HG02610 (cell line): Measurements from ENCODE around the gene RCL1.
A peak's percentile ranks its signal among the peaks of the same experiment; 100 is the strongest.
"Not testable (repeated sequence)": the region's sequence is repeated elsewhere in the genome, so short reads cannot be mapped to it uniquely, and the experiment has no call there.

ENCODE experiments used
- ATAC-seq: cut with Tn5 transposase; IDR thresholded peaks from one replicate; pipeline ENCODE4 v1.9.1; 2021; ENCODE audit warnings: mild to moderate bottlenecking, moderate library complexity; ENCODE audit not compliant: unreplicated experiment

Gene RCL1

GRCh38 chr9:4783191-4783590 lies 9.6 kb upstream of the RCL1 start:
- ATAC-seq = not testable (repeated sequence)

- ATAC-seq = no peak
Measured at GRCh38 chr9:4784403-4784802, 8.3 kb upstream of the RCL1 start.

GRCh38 chr9:4786599-4786998 lies 6.1 kb upstream of the RCL1 start:
- ATAC-seq = no peak

- ATAC-seq = no peak
Measured at GRCh38 chr9:4787876-4788275, 4.9 kb upstream of the RCL1 start.

- no peak for ATAC-seq
Measured at GRCh38 chr9:4788703-4789102, 4.0 kb upstream of the RCL1 start.

GRCh38 chr9:4792054-4792571 lies 631 bp upstream of the RCL1 start:
- ATAC-seq = peak; percentile 28

- no peak for ATAC-seq
Measured at GRCh38 chr9:4793459-4794395, 983 bp downstream of the RCL1 start.

GRCh38 chr9:4794691-4795090 lies 1.9 kb downstream of the RCL1 start:
- ATAC-seq = no peak

- ATAC-seq = not testable (repeated sequence)
Measured at GRCh38 chr9:4795108-4795507, 2.4 kb downstream of the RCL1 start.

GRCh38 chr9:4796530-4796929 lies 3.8 kb downstream of the RCL1 start:
- no peak for ATAC-seq

GRCh38 chr9:4796988-4797853 lies 4.5 kb downstream of the RCL1 start:
- no peak for ATAC-seq

- no peak for ATAC-seq
Measured at GRCh38 chr9:4797854-4798150, 5.1 kb downstream of the RCL1 start.

- ATAC-seq = no peak
Measured at GRCh38 chr9:4798281-4799032, 5.7 kb downstream of the RCL1 start.

GRCh38 chr9:4799033-4799430 lies 6.3 kb downstream of the RCL1 start:
- no peak for ATAC-seq

- ATAC-seq = no peak
Measured at GRCh38 chr9:4799775-4800174, 7.0 kb downstream of the RCL1 start.

GRCh38 chr9:4801156-4801555 lies 8.4 kb downstream of the RCL1 start:
- no peak for ATAC-seq

GRCh38 chr9:4803670-4804530 lies 11.2 kb downstream of the RCL1 start:
- no peak for ATAC-seq

- no peak for ATAC-seq
Measured at GRCh38 chr9:4804531-4805016, 11.8 kb downstream of the RCL1 start.

- ATAC-seq = no peak
Measured at GRCh38 chr9:4805191-4805918, 12.6 kb downstream of the RCL1 start.
